Activated T-helper 1 cell treated with anti-CD3 and anti-CD28 coated beads, Interleukin-12 subunit alpha, Interleukin-12 subunit beta, Interleukin-2, Interleukin-4 antibody, amounts not matched to agents 30 ng/mL and 10 ng/mL and 1 ng/mL, durations not matched to agents 14 hours and 24 hours and 36 hours (primary cell): ENCODE data around the gene ANGPTL5. TPM values are rescaled to one million over a fixed set of nuclear protein-coding genes. Genes with fewer than 3 reads are reported as not detected.

Experiments
- DNase-seq: peaks from one replicate; pipeline ENCODE4 v3.0.0; 2021; ENCODE audit warnings: low spot score
- H3K27ac Mint-ChIP-seq: one replicate; pipeline ENCODE4 v1.8.0; 2021; ENCODE audit warnings: mild to moderate bottlenecking, mixed read lengths
- H3K27me3 Mint-ChIP-seq: one replicate; pipeline ENCODE4 v1.8.0; 2022; ENCODE audit warnings: mild to moderate bottlenecking, moderate library complexity, mixed read lengths; ENCODE audit not compliant: insufficient read depth
- H3K36me3 Mint-ChIP-seq: one replicate; pipeline ENCODE4 v1.8.0; 2021; ENCODE audit warnings: low read depth, mixed read lengths
- H3K4me1 Mint-ChIP-seq: one replicate; pipeline ENCODE4 v1.8.0; 2021; ENCODE audit warnings: low read depth, mixed read lengths
- H3K4me3 Mint-ChIP-seq: one replicate; pipeline ENCODE4 v1.8.0; 2021; ENCODE audit warnings: mild to moderate bottlenecking, moderate library complexity, mixed read lengths
- H3K9me3 Mint-ChIP-seq: one replicate; pipeline ENCODE4 v1.8.0; 2021; ENCODE audit warnings: mixed read lengths
- intact Hi-C: fragments of 100-400 bp; cut with micrococcal nuclease; formaldehyde crosslinking; loops from one replicate; pipeline ENCODE4 v1.15.1; 2024
- total RNA-seq: library from RNA; stranded (reverse); gene quantifications from 2 replicates; pipeline ENCODE4 v1.2.3, GENCODE V29; 2022

The ANGPTL5 gene
- total RNA-seq, 1 donor from 2014 or later, result not detected

DNA sequence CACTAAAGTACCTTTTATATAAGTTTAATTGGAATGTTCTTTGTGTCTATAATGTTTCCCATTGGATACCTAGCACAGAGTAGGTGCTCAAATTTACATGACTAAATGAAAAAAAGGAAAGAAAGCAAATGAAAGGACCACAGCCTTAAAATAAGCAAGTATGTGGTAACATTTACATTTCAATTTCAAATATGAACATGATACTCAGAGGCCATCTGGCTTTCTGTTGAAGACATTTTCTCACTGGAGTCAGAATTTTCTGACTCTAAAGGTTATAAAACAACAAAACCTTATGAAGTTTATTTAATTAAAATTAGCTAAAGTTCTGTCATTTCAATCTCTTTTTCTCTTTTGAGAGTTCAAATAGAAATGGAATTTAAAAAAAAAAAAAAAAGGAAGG, 904 bp upstream of the ANGPTL5 start:
- H3K4me3 Mint-ChIP-seq, result no peak overlapping the region
- H3K36me3 Mint-ChIP-seq, result peaks cover 2% of the 10 kb centered on the region
- intact Hi-C loops, result loop anchor here (5.0 to 10.0 kb wide), 6 partner anchors 195 to 1188 kb away; partner anchors contain the start of genes BIRC3, DYNC2H1, TMEM123 and YAP1
- DNase-seq, result no peak
- H3K4me1 Mint-ChIP-seq, result peaks cover 22% of the 10 kb centered on the region
- no peak overlapping the region for H3K27ac Mint-ChIP-seq
- no peaks in the 10 kb centered on the region for H3K27me3 Mint-ChIP-seq
- H3K9me3 Mint-ChIP-seq, result no peaks in the 10 kb centered on the region

DNA sequence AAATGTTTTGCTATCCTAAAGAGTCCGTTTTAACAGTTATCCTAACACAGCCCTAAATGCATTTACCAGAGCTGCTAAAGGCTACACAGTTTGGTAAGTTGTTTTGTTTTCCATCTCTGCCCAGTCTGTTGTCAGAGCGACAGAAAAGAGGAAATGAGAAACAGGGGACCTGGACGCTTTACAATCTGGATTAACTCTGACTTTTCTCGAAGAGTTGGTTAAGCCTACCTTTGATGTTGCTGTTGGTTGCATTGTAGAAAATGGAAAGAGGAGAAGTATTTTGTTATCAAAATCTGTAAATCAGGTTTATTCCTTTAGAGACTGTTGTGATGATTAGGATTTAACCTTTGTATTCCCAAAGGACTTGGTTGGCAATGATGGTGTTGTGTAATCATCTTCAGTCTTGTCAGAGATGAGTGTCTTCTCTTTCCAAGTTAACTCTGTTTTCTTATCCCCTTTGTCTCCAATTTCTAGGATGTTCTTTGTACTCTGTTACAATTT, 481 bp downstream of the ANGPTL5 start:
- Mint-ChIP-seq H3K36me3 (peaks cover 2% of the 10 kb centered on the region), H3K4me1 (peaks cover 22% of the 10 kb centered on the region), H3K27ac (peak overlapping the region; percentile 74), H3K4me3 (peak overlapping the region; percentile 92), H3K9me3 (no peaks in the 10 kb centered on the region), H3K27me3 (peaks cover 2% of the 10 kb centered on the region)
- intact Hi-C loops, result loop anchor here (2.0 to 10.0 kb wide), 7 partner anchors 93 to 1189 kb away; partner anchors contain the start of genes BIRC3, DYNC2H1, TMEM123 and YAP1
- DNase-seq, result no peak

DNA sequence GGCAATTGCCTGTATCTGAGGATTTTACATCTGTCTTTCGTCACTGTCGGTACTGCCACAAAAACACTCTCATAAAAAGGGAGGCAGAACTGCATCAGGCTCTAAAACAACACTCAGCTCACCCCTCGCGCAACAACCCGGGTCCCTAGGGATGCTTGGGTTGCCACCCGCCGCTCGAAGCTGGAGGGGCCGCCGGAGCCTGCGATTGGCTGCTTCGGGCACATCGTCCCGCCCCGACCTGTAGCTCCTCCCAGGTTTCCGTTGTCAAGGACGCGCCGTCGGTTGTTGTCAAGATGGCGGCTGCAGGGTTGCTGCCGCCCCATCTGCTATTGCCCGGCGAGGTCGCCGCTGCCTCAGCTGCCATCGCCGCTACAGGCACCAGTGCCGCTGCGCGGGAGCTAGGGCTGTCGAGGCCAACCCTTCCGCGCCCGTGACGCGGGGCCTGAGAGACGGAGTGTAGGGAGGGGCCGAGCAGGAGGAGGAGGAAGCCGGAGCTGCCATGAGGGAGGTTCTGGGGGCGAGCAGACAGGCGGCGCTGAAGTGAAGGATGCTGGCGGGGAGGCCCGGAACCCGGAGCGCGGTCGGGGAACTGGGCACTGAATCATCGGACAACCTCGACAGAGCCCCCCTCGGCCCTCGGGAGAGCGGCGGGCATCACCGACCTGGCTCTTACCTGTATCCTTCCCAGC, 1.4 kb downstream of the ANGPTL5 start, which contains the start of gene CEP126:
TSS of gene CEP126 (plus strand) at position 273 of the 689 bp plus-strand sequence. CDS start at position 548, 275 bp downstream.
- Mint-ChIP-seq H3K36me3 (peaks cover 2% of the 10 kb centered on the region), H3K4me3 (peak within 1 kb of the TSS; percentile 92), H3K4me1 (peaks cover 22% of the 10 kb centered on the region), H3K9me3 (no peaks in the 10 kb centered on the region), H3K27ac (peak within 1 kb of the TSS; percentile 74), H3K27me3 (peaks cover 2% of the 10 kb centered on the region)
- peak; percentile 86 for DNase-seq
- intact Hi-C loops, result loop anchor here (2.0 to 10.0 kb wide), 7 partner anchors 94 to 1190 kb away; partner anchors contain the start of genes BIRC3, DYNC2H1, TMEM123 and YAP1

DNA sequence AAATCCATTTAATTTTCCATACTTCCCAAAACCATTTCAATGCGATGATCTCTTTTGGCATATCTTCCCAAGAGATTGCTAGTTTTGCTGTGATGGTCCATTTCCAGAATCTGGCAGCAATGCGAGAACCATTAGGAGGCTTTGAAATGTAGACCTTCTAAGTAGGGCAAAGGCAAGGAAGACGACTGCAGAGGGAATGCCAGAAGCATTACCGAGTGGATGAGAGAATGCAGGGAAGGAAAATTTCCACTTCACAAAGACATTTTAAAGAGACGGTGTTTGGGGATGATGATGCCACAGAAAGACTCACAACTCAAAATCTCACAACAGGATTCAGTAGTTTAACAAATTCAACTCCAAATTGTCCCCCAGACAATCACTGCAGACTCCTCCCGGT, 2.0 kb downstream of the ANGPTL5 start:
- Mint-ChIP-seq H3K9me3 (no peaks in the 10 kb centered on the region), H3K36me3 (peaks cover 2% of the 10 kb centered on the region), H3K4me1 (peaks cover 22% of the 10 kb centered on the region), H3K27ac (peak overlapping the region; percentile 13), H3K4me3 (peak overlapping the region; percentile 92), H3K27me3 (peaks cover 2% of the 10 kb centered on the region)
- no peak for DNase-seq
- intact Hi-C loops, result loop anchor here (2.0 to 10.0 kb wide), 6 partner anchors 94 to 1190 kb away; partner anchors contain the start of genes BIRC3, DYNC2H1 and TMEM123

DNA sequence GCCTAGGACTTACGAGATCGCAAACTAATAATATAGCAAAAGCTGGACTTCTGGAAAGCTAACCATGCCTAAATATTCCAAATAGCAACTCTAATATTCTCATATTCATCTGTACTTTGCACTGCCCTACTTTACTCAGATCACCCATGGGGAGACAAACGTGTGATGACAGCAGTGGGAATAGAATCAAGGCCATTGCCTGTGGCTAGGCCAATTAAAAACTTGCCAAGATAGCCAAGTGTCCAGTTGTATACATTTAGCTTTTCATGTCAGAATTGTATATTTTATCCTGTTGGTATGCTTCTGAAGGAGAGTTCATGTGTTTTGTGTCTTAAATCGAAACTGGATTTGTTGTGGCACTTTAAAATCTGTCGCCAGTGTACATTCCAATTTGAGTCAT, 2.7 kb downstream of the ANGPTL5 start:
- H3K9me3 Mint-ChIP-seq, result no peaks in the 10 kb centered on the region
- H3K27me3 Mint-ChIP-seq, result peaks cover 2% of the 10 kb centered on the region
- peaks cover 22% of the 10 kb centered on the region for H3K4me1 Mint-ChIP-seq
- H3K27ac Mint-ChIP-seq, result no peak overlapping the region
- peak overlapping the region; percentile 92 for H3K4me3 Mint-ChIP-seq
- no peak for DNase-seq
- H3K36me3 Mint-ChIP-seq, result peaks cover 2% of the 10 kb centered on the region
- intact Hi-C loops, result loop anchor here (2.0 to 10.0 kb wide), 6 partner anchors 95 to 1191 kb away; partner anchors contain the start of genes BIRC3, DYNC2H1 and TMEM123

DNA sequence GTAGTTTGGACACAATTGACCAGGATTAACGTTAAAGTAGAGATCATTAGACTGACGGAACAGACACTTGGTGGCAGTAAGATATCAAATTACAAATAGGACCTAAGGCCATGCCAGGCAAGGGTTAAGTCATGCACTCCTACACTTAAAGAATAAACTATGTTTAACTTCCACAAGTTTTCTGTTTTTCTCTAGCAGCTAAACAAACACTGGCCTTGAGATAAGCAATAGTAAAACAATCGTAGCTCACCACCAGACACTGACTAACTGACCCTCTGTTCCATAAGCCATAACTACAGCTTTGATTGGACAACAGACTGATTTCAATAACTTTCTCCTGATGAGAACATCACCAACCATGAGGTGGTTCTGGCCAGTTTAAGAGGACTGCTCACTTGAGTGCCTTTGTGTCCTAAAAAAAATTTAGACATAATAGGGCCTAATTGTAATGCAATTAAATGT, 3.5 kb downstream of the ANGPTL5 start:
- intact Hi-C loops, result loop anchor here (10.0 kb wide), 5 partner anchors 352 to 1192 kb away; partner anchors contain the start of genes BIRC3, DYNC2H1 and TMEM123
- Mint-ChIP-seq H3K36me3 (peaks cover 2% of the 10 kb centered on the region), H3K9me3 (no peaks in the 10 kb centered on the region)

DNA sequence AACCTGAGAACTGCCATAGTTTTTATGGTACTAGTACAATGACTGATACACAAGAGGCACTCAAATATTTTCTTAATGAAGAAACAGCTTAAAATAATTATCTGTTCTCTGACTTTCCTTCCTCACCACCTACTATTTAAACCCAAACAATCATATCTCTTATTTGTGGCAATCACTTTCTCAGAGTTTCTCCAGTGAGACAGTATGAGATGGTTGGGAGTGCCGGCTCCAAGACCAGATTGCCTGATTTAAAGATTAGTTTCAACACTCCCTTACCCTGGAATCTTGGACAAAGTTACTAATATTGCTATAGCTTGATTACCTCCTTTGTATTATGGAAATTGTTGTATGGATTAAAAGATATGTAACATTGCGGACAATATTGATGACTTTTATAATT, 7.2 kb downstream of the ANGPTL5 start:
- Mint-ChIP-seq H3K27me3 (peaks cover 2% of the 10 kb centered on the region), H3K4me3 (no peak overlapping the region), H3K9me3 (no peaks in the 10 kb centered on the region), H3K27ac (no peak overlapping the region), H3K36me3 (no peaks in the 10 kb centered on the region), H3K4me1 (peaks cover under 1% of the 10 kb centered on the region)
- intact Hi-C loops, result no loop called here
- no peak for DNase-seq

More for the DNA sequence above, 3.5 kb downstream of the ANGPTL5 start:
- Mint-ChIP-seq H3K4me3 (no peak overlapping the region), H3K27me3 (peaks cover 2% of the 10 kb centered on the region), H3K4me1 (peaks cover 22% of the 10 kb centered on the region), H3K27ac (no peak overlapping the region)
- DNase-seq, result no peak

DNA sequence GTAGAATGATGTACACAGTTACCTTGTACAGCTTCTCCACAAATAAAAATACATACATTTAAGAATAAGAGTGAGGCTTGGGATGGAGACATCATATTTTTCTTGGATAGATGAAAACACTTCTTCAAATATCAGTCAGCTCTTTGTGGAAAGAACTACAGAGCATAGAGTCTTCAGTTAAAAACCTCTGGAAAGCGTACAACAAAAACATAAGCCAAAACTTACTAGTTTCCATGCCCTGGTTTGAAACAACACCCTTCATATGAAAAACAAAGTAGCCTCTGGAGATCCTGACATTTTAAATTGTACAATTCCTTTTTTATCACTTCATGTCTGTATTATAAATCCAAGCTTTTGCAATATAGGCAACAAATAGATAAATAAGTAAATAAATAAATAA, 8.5 kb downstream of the ANGPTL5 start:
- Mint-ChIP-seq H3K4me3 (no peak overlapping the region), H3K36me3 (no peaks in the 10 kb centered on the region), H3K27ac (no peak overlapping the region), H3K4me1 (no peaks in the 10 kb centered on the region), H3K27me3 (peaks cover 7% of the 10 kb centered on the region), H3K9me3 (no peaks in the 10 kb centered on the region)
- no peak for DNase-seq
- intact Hi-C loops, result no loop called here

DNA sequence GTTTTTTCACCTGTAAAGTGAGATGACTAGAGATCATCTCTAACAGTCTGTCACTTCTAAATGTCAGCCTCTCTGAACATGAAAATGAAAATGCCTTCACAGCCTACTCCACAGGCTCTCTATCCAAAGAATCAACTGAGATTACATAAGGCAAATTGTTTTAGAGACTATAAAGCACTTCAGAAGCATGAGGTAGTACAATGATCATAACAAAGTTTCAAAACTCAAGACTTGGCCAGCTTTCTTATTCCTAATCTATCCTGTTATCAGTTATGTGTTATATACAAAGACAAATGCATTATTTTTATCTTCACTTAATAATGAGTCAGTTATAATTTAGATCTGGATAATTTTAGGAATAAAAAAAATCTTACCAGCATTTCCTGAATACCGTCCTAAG, 21.8 kb downstream of the ANGPTL5 start:
- H3K27ac Mint-ChIP-seq, result no peak overlapping the region
- H3K4me1 Mint-ChIP-seq, result no peaks in the 10 kb centered on the region
- intact Hi-C loops, result no loop called here
- no peak overlapping the region for H3K4me3 Mint-ChIP-seq
- DNase-seq, result no peak
- H3K9me3 Mint-ChIP-seq, result no peaks in the 10 kb centered on the region
- H3K27me3 Mint-ChIP-seq, result peaks cover 5% of the 10 kb centered on the region
- H3K36me3 Mint-ChIP-seq, result no peaks in the 10 kb centered on the region

DNA sequence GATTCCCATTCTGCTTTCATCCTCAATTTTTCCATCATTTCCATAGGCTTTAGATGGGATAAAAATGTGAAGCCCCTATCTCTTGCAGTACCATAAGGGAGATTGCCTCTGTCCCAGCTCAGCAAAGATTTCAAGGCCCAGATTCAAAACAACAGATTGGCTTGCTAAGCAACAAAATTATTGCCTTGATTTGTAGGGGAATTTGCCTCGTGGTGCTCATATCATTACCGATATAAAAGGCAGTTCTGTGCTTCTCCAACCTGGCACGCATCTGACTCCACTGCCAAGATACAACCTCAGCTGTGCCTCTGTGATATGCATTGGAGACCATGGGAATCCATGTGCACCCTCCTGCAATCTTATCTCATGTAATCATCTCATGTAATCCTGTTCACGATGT, 26.6 kb downstream of the ANGPTL5 start:
- Mint-ChIP-seq H3K27ac (no peak overlapping the region), H3K9me3 (no peaks in the 10 kb centered on the region), H3K36me3 (no peaks in the 10 kb centered on the region), H3K4me3 (no peak overlapping the region), H3K27me3 (peaks cover 2% of the 10 kb centered on the region), H3K4me1 (no peaks in the 10 kb centered on the region)
- no peak for DNase-seq
- intact Hi-C loops, result no loop called here

DNA sequence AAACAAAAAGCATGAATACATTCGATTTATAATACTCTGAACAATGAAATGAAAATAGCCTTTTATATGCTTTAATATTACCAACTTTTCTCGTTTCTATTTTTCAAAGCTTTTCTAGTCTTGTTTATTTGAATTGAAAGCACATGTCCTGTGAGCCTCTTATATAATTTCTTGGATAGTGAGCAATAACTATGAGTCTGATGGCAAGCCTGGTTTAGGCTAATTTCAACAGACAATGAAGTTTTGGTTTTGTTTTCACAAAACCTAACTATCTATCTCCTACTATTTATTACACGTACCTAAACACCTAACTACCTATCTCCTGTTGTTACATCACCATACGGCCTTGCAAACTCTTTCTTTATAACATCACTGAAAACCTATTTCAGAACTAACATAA, 30.7 kb downstream of the ANGPTL5 start:
- Mint-ChIP-seq H3K27me3 (no peaks in the 10 kb centered on the region), H3K36me3 (no peaks in the 10 kb centered on the region), H3K9me3 (no peaks in the 10 kb centered on the region), H3K4me3 (no peak overlapping the region), H3K27ac (no peak overlapping the region), H3K4me1 (no peaks in the 10 kb centered on the region)
- DNase-seq, result no peak
- intact Hi-C loops, result no loop called here

DNA sequence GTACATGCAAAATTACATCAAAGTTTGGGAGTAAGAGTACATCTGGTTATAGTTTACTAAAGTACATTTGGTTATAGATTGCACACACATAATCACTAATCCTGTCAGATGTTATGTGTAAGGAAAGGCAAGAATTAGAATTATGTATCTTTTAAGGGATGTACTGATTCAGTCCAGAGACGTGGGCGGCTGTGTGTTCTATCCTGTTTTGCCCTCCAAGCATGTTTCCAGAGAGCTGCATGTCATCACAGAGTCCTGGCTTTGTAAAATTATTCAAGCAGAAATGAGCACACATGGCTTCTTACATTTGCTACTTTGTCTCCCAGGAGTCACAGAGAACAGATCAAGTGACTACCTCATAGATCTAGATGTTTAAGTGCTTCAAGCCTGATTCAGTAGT, 34.7 kb downstream of the ANGPTL5 start:
- DNase-seq, result no peak
- Mint-ChIP-seq H3K27ac (no peak overlapping the region), H3K27me3 (no peaks in the 10 kb centered on the region), H3K4me1 (no peaks in the 10 kb centered on the region), H3K36me3 (no peaks in the 10 kb centered on the region), H3K4me3 (no peak overlapping the region), H3K9me3 (no peaks in the 10 kb centered on the region)
- intact Hi-C loops, result no loop called here

DNA sequence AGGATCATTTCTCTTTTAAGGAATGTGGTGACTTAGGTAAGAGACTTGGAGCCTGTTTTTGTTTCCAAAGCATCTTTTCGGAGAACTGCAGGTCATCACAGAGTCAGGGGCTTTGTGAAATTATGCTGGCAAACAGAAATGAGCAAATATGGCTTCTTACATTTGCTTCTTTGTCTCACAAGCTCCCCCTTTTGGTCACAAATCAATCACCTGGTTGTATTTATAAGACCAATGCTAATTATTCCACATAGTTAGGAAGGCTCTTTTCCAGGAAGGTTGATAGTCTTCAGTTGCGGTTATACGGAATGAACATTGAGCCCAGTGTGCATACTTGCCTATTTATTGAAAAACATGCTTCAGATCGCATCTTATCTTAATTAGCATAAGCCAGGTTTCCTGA, 36.1 kb downstream of the ANGPTL5 start:
- no peaks in the 10 kb centered on the region for H3K4me1 Mint-ChIP-seq
- no peaks in the 10 kb centered on the region for H3K9me3 Mint-ChIP-seq
- no peak overlapping the region for H3K27ac Mint-ChIP-seq
- H3K36me3 Mint-ChIP-seq, result no peaks in the 10 kb centered on the region
- no peaks in the 10 kb centered on the region for H3K27me3 Mint-ChIP-seq
- intact Hi-C loops, result no loop called here
- H3K4me3 Mint-ChIP-seq, result no peak overlapping the region
- no peak for DNase-seq
